Measurements from ENCODE around the gene TMEM131L.
A peak's percentile ranks its signal among the peaks of the same experiment; 100 is the strongest.

The TMEM131L gene

GRCh38 chr4:153622778-153623240, 156.6 kb downstream of the TMEM131L start:
- Histone ChIP-seq H3K4me3 (ENCODE audit: low read length) (no peak overlapping the region), H3K9me3 (ENCODE audit: insufficient read depth, low read length) (no peaks in the 10 kb centered on the region), H3K9ac (ENCODE audit: low read length) (no peak overlapping the region), H3K4me1 (ENCODE audit: low read length) (peaks cover 27% of the 10 kb centered on the region), H3K4me2 (ENCODE audit: low read length) (no peak overlapping the region), H3K27me3 (ENCODE audit: low read depth, low read length) (no peaks in the 10 kb centered on the region), H3K27ac (ENCODE audit: low read length) (peak overlapping the region; percentile 7), H4K20me1 (ENCODE audit: insufficient read depth, low read length) (peaks cover 50% of the 10 kb centered on the region), H3K79me2 (ENCODE audit: low read length) (peaks cover 40% of the 10 kb centered on the region), H2AFZ (ENCODE audit: low read depth, low read length) (no peak overlapping the region), H3K36me3 (replicated peaks; ENCODE audit: low read depth, low read length) (peaks cover 91% of the 10 kb centered on the region)
- TF ChIP-seq CTCF (IDR thresholded peaks at IDR 0.05; ENCODE audit: low read depth, low read length) (no peak), EZH2phosphoT487 (IDR thresholded peaks at IDR 0.05; ENCODE audit: low read depth) (no peak)

- H3K27me3 ChIP-seq (ENCODE audit: low read depth, low read length) = no peaks in the 10 kb centered on the region
- peaks cover 37% of the 10 kb centered on the region for H3K79me2 ChIP-seq (ENCODE audit: low read length)
- peaks cover 27% of the 10 kb centered on the region for H3K4me1 ChIP-seq (ENCODE audit: low read length)
- H3K4me2 ChIP-seq (ENCODE audit: low read length) = no peak overlapping the region
- no peak overlapping the region for H3K4me3 ChIP-seq (ENCODE audit: low read length)
- H4K20me1 ChIP-seq (ENCODE audit: insufficient read depth, low read length) = peaks cover 48% of the 10 kb centered on the region
- no peaks in the 10 kb centered on the region for H3K9me3 ChIP-seq (ENCODE audit: insufficient read depth, low read length)
- TF ChIP-seq EZH2phosphoT487 (IDR thresholded peaks at IDR 0.05; ENCODE audit: low read depth) (no peak), CTCF (IDR thresholded peaks at IDR 0.05; ENCODE audit: low read depth, low read length) (no peak)
- H3K27ac ChIP-seq (ENCODE audit: low read length) = no peak overlapping the region
- no peak overlapping the region for H2AFZ ChIP-seq (ENCODE audit: low read depth, low read length)
- H3K36me3 ChIP-seq (replicated peaks; ENCODE audit: low read depth, low read length) = peaks cover 93% of the 10 kb centered on the region
- no peak overlapping the region for H3K9ac ChIP-seq (ENCODE audit: low read length)
Measured at GRCh38 chr4:153623491-153623890, 157.3 kb downstream of the TMEM131L start.

GRCh38 chr4:153628796-153629315, 162.7 kb downstream of the TMEM131L start:
- H3K27me3 ChIP-seq (ENCODE audit: low read depth, low read length) = no peaks in the 10 kb centered on the region
- H4K20me1 ChIP-seq (ENCODE audit: insufficient read depth, low read length) = peaks cover 30% of the 10 kb centered on the region
- H3K27ac ChIP-seq (ENCODE audit: low read length) = no peak overlapping the region
- no peak overlapping the region for H3K4me2 ChIP-seq (ENCODE audit: low read length)
- no peak overlapping the region for H3K9ac ChIP-seq (ENCODE audit: low read length)
- no peaks in the 10 kb centered on the region for H3K9me3 ChIP-seq (ENCODE audit: insufficient read depth, low read length)
- H3K79me2 ChIP-seq (ENCODE audit: low read length) = 0 out of 2 replicates have a peak, but pooled peaks cover 5% of the 10 kb centered on the region
- no peak for TF ChIP-seq CTCF (IDR thresholded peaks at IDR 0.05; ENCODE audit: low read depth, low read length)
- TF ChIP-seq EZH2phosphoT487 (IDR thresholded peaks at IDR 0.05; ENCODE audit: low read depth) = no peak
- H3K4me3 ChIP-seq (ENCODE audit: low read length) = no peak overlapping the region
- no peaks in the 10 kb centered on the region for H3K4me1 ChIP-seq (ENCODE audit: low read length)
- H2AFZ ChIP-seq (ENCODE audit: low read depth, low read length) = no peak overlapping the region
- H3K36me3 ChIP-seq (replicated peaks; ENCODE audit: low read depth, low read length) = peaks cover 91% of the 10 kb centered on the region

GRCh38 chr4:153629776-153630175, 163.6 kb downstream of the TMEM131L start:
- H4K20me1 ChIP-seq (ENCODE audit: insufficient read depth, low read length) = peaks cover 37% of the 10 kb centered on the region
- H3K9ac ChIP-seq (ENCODE audit: low read length) = no peak overlapping the region
- 0 out of 2 replicates have a peak, but pooled peaks cover under 1% of the 10 kb centered on the region for H3K79me2 ChIP-seq (ENCODE audit: low read length)
- TF ChIP-seq EZH2phosphoT487 (IDR thresholded peaks at IDR 0.05; ENCODE audit: low read depth) (no peak), CTCF (IDR thresholded peaks at IDR 0.05; ENCODE audit: low read depth, low read length) (no peak)
- no peaks in the 10 kb centered on the region for H3K27me3 ChIP-seq (ENCODE audit: low read depth, low read length)
- H3K4me3 ChIP-seq (ENCODE audit: low read length) = no peak overlapping the region
- no peak overlapping the region for H3K4me2 ChIP-seq (ENCODE audit: low read length)
- no peak overlapping the region for H3K27ac ChIP-seq (ENCODE audit: low read length)
- H3K9me3 ChIP-seq (ENCODE audit: insufficient read depth, low read length) = no peaks in the 10 kb centered on the region
- H3K4me1 ChIP-seq (ENCODE audit: low read length) = no peaks in the 10 kb centered on the region
- H2AFZ ChIP-seq (ENCODE audit: low read depth, low read length) = no peak overlapping the region
- peaks cover 95% of the 10 kb centered on the region for H3K36me3 ChIP-seq (replicated peaks; ENCODE audit: low read depth, low read length)
